GM15510 (cell line): Measurements from ENCODE around the gene C1QTNF5.

Experiments used
- POLR2A ChIP-seq: IDR thresholded peaks from 3 replicates; pipeline ENCODE4 v1.6.1; 2011; ENCODE audit warnings: borderline replicate concordance; ENCODE audit not compliant: insufficient read length; ENCODE audit errors: extremely low read depth

Gene C1QTNF5

DNA sequence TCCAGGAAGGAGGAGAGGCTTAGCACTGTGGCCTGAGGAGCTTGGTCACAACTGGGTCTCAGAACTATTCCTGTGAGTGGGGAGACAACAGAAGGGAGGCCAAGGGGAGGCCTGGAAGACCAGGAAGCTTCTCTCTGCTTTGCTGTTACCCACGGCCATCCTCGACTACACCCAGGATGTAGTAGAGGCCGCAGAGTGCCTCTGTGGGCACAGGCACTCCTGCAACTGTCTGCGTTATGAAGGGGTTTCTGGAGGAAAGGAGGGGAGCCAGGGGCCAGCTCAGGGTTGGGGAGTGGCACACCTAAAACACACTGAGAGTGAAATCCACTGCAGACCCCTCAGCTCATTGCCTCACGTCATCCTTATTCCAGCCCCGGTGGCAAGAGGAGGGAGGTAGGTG is 9.6 kb upstream of the C1QTNF5 start:
- TF ChIP-seq POLR2A: no peak

GRCh38 chr11:119347940-119348605 is 7.4 kb upstream of the C1QTNF5 start:
- no peak for TF ChIP-seq POLR2A

- no peak for TF ChIP-seq POLR2A
These were observed 6.6 kb upstream of the C1QTNF5 start for GRCh38 chr11:119347242-119347641.

DNA sequence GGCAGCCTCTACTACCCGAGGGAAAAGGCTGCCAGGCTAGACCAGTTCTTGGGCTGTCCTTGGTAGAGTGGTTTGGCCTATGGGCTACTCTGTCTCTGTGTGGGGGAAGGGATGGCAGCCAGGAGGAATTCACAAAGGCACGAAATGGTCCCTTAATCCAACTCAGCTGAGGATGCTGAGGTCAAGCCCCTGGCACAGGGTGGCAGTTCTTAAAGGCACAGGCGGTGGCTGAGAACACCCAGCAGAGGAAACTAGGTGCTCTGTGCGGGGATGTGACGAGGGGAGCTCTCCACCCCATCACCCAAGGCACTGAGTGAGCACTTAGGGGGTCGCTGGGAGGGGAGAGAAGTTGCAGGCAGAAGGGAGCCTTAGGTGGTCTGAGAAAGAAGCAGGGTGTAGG is 5.9 kb upstream of the C1QTNF5 start, which contains the start of gene MFRP:
Gene MFRP, minus strand, starts transcription at position 101 of the 400 bp plus-strand sequence. CDS start 192 bp downstream, outside the sequence.
- TF ChIP-seq POLR2A: no peak

DNA sequence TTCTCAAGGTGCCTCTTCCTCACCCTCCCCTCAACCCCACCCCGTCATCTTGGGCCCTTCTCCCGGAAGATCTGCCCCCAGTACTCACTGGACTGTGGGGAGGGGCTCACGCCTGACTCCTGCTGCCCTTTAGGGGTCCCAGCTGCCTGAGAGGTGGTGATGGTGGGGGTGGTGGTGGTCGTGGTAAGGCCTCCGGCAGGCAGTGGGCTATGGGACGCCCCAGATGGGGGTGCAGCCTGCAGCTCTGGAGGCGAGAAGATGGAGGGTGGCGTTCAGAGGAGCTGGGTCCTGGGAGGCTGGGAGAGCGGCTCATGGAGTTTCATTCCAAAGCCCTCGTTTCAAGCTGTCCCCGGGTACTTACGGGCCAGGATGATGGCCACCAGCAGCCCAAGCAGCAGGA is 5.0 kb upstream of the C1QTNF5 start:
- no peak for TF ChIP-seq POLR2A

- no peak for TF ChIP-seq POLR2A
These were observed 3.8 kb upstream of the C1QTNF5 start for GRCh38 chr11:119344291-119345010.

DNA sequence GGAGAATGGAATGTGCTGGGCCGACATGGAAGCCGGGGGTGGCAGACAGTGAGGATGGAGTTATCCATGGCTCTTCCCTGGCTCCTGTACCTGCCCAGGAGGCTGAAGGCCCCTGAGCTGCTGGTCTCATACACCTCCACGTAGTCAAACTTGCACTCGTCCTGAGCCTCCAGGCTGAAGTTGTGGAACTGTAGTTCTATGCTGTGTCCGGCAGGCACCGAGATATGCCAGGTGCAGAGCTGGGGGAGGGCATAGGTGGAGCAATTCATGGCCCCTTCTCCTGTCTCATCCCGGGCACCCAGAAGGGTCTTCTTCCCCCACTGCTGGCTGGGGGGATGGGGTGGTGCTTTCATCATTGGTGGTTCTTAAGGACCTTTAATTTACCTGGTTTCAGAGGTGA is 3.0 kb upstream of the C1QTNF5 start:
- no peak for TF ChIP-seq POLR2A

DNA sequence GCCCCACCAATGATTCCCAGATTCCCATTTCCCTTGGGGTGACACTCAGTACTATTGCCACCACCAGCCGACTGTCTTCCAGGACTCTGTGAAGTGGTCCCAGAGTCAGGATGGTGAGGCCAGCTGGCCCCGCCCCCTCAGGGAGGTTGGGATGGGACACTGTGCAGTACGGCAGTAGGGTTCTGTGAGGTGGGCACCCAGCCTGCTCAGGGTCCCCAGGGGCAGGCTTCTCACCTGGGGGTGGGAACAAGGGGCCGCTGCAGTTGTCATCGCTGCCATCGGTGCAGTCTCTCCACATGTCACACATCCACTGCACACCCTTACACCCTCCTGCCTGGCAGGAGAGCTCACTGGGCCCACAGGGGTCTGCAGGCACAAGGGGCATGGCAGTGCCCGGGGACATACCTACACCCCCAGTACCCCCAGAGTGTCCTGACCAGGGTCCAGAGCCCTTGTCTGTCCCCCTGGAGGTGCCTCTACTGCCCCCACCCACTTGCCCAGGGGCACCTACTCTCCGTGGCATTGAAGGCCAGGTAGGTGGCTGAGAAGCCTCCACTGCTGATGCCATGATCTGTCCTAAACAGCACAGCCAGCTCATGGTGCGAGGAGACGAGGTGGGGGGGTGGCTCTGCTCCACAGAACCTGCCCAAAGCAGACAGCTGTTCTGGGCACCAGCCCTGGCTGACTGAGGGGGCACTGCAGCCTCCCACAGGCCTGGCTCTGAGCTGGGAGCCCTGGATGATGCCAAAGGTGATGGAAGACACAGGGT is 1.9 kb upstream of the C1QTNF5 start:
- no peak for TF ChIP-seq POLR2A

- TF ChIP-seq POLR2A: no peak
These were observed 1.3 kb upstream of the C1QTNF5 start for GRCh38 chr11:119342023-119342300.

GRCh38 chr11:119341222-119342022 is 739 bp upstream of the C1QTNF5 start:
- TF ChIP-seq POLR2A: no peak

- no peak for TF ChIP-seq POLR2A
These were observed 921 bp downstream of the C1QTNF5 start for GRCh38 chr11:119339589-119340334.

GRCh38 chr11:119338965-119339588 is 1.6 kb downstream of the C1QTNF5 start:
- TF ChIP-seq POLR2A: no peak

DNA sequence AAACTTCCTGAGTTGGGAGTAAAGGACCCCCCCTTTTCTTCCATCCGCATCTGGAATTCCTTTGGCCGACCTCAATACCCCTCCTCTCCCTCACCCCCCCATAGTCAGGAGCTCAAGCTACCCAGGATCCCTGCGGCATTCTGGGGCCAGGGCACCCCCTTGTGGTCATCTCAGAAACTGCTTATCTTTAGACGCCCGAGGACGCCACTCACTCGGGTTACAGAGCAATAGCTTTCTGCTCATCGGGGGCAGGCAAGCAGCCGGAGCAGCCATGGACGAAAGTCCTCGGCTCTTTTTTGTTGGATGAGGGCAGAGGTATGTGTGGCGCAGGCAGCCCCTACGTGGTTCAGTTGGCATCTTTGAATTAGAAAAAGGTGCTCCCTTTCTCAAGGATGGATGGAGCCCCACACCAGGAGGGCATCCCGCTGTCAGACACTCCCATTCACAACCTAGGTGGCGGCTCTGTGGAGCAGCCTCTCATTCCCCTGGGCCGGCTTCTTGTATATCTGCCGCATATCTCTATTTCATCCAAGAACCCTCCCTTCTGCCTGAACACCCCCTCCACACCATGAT is 2.3 kb downstream of the C1QTNF5 start:
- no peak for TF ChIP-seq POLR2A
